CD4-positive, alpha-beta T cell treated with Interleukin-15 for 4 hours (primary cell): ENCODE results near the gene UTP3.
"Not testable (repeated sequence)": the region's sequence is repeated elsewhere in the genome, so short reads cannot be mapped to it uniquely, and the experiment has no call there.

Experiments
- DNase-seq: peaks from one replicate; pipeline ENCODE4 v3.0.0-alpha.2; 2020; ENCODE audit warnings: low spot score

Gene UTP3

DNA sequence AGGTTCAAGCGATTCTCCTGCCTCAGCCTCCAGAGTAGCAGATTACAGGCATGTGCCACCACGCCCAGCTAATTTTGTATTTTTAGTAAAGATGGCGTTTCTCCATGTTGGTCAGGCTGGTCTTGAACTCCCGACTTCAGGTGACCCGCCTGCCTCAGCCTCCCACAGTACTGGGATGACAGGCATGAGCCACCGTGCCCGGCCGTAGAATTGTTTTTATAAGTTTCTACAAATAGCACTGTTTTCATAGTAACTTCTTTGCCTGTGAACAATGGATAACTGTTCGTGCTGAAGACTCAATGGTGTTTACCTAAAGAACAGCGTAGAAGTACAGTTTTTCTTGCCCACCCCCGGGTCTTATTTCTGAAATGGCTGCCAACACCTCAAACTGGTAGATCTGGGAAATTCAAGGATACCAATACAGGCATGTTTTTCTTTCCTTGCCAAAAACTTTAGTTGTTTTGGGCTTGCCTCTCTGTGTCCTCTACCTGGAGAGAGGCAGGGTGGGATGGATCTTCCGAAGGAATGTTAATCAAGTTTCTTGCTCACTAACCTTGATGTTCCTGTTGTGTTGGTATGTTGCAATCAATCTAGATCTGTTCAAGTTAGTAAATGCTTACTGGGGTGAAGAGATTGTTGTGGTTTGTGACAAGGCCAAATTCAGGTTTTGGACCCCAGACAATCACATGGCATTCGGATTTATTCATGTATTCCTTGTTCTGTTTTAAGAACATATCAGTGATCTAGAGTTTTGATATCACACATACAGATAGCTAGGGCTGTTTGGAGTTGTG is 30.7 kb downstream of the UTP3 start:
- DNase-seq: no peak

DNA sequence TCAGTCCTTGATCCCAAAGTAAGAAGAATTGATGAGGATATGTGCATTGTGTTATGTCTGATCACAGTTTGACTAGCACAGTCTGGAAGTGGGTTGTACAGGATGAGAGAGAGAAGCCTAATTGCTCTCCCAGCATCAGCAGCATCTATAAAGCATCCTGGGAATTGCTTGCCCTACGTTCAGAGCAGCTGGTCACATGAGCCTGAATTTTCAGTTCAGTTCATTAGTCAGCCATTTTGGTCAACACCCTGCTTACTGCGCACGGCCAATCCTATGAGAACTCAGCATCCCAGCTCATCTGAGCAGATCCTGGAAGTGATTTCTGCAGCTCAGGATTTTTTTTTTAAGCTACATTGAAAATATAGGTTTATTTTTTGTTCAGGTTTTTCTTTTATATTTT is 33.4 kb downstream of the UTP3 start, which contains the start of gene RUFY3:
RUFY3 (plus strand) TSS at position 218 of the 400 bp plus-strand sequence. CDS start 610 bp downstream, outside the sequence.
- DNase-seq: no peak

DNA sequence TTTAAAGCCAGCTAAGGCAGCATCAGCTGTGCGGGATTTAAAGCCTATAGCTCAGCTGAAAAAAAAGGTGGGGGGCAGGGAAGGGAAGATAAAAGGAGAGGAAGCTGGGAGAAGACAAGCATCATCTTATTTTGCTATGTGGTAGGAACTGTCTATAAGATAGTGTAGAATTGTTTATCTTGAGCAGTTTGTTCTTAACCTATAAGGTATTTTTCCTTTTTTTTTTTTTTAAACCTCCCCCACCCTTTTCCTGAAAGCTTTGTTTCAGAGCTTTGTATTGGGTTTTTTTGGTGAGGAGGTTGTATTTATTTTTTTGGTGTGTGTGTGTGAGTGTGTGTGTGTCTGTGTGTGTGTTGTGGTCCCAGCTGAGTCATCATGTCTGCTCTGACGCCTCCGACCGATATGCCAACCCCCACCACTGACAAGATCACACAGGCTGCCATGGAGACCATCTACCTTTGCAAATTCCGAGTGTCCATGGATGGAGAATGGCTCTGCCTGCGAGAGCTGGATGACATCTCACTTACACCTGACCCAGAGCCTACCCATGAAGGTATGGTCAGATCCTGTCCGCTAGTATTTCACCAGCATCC is 34.0 kb downstream of the UTP3 start:
- DNase-seq: peak; percentile 66

DNA sequence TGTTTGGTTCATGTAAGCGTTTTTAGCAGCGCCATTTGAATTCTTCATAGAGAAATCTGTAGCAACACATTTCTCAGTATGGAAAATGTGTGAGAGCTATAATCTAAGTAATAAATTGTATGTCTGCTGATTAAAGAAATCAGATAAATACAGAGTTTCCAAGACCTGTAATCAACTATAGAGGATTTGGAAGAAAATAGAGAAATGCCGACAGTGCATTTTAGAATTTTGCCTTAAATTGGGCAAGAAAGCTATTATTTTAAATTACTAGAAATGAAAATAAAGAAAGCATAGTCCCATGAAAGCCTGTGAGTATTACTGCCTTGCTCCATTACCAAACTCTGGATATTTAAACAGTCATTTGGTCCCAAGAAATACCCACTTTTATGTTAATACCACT is 36.1 kb downstream of the UTP3 start:
- no peak for DNase-seq

DNA sequence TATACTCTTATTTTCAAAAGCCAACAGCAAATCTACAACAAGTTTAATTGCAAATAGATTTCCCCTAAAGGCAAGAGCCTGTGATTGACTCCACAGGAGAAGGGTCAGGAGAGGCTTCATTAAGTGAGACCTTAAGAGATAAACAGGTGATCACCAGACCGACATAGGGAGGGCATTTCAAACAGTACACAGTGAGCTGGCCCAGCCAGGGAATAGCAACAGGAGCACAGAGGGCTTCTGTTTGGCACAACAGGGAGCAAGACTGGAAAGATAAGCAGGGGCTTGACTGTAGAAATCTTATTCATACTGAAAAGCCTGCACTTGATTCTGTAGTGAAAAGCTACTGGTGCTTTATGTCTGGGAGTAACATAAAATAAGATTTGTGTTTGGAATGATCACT is 37.3 kb downstream of the UTP3 start:
- DNase-seq: no peak

DNA sequence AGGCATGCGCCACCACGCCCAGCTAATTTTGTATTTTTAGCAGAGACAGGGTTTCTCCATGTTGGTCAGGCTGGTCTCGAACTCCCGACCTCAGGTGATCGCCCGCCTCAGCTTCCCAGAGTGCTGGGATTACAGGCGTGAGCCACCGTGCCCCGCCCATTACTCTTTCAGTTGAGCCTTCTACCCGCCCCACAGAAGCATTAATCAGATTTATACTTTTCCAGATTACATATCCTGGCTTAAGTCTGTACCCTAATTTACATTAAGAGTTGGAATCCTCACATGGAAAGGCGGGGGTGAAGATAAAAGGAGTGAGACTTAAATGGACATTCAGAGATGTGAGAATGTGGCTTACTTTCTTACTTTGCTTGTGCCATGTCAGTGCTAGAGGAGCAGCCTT is 38.2 kb downstream of the UTP3 start:
- not testable (repeated sequence) for DNase-seq

DNA sequence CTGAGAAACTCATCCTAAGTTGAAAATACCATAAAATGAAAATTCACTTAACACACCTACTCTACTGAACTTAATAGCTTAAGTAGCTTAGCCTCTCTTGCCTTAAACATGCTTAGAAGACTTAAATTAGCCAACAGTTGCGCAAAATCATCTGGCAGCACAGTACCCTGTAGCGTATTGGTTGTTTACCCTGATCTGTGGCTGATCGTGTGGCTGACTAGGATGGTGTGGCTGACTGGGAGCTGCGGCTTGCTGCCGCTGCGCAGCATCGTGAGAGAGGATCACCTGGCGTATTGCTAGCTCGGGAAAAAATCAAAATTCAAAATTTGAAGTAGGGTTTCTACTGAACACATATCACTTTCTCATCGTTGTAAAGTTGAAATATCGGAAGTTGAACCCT is 39.8 kb downstream of the UTP3 start:
- no peak for DNase-seq

DNA sequence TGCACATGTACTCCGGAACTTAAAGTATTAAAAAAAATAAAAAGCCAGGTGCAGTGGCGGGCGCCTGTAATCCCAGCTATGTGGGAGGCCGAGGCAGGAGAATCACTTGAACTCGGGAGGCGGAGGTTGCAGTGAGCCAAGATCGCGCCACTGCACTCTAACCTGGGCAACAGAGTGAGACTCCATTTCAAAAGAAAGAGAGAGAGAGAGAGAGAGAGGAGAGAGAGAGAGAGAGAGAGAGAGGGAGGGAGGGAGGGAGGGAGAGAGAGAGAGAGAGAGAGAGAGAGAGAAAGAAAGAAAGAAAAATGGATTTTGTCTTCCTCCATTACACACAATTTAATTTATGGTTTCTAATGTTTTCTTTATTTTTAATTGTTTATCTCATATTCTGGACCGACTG is 44.5 kb downstream of the UTP3 start:
- not testable (repeated sequence) for DNase-seq

DNA sequence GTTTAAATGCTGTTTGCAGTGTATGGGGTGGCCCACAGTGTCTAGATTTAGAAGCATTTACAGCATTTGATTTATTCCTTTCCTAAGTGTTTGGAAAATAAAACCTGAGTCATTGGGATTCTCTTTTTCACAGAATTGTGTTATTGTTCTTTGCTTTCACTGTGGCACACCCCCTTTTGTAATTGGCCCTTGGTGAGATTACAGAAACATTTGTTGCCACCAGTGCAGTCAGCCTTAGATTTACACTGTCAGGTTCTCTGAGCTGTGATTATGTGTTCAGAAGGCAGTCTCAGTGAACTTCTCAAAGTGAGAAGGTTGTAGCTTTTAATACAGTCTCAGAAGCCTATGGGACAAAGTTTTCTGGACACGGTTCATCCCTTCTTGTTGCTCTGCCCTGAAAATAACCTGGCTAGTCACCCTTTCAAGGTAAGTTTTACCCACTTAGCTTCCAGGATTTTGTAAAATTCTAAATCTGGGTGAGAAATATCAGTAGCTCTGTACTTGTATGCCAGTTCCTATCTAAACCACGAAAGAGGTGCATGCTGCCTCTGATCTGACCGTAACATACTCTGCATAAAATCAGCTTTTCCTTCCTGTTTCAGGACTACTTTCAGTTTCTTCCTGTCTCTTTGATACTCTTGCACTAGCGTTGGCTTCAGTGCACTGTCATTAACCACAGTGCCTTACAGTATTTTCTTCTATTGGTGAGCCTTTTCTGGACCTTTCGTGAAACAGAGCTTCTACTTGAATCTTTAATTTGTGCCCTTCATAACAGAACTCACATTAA is 46.0 kb downstream of the UTP3 start:
- DNase-seq: peak; percentile 64

DNA sequence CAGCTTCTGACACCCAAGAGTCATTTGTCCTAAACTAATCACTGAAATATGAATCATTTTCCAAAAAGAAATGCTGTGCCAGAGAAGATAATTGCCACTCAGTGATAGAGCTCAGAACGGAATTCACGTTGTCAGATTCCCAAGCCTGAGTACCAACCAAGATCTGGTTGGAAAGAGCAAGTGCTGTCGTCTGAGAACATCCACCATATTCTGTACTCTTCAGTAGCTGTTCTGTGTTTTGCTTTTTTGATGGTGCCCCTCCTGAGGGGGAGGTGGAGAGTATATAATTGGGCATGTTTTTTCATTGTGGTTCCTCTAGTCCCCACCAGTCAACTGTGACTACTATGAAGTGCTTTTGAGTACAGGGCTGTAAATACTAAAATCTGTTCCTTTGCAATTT is 46.6 kb downstream of the UTP3 start:
- no peak for DNase-seq

DNA sequence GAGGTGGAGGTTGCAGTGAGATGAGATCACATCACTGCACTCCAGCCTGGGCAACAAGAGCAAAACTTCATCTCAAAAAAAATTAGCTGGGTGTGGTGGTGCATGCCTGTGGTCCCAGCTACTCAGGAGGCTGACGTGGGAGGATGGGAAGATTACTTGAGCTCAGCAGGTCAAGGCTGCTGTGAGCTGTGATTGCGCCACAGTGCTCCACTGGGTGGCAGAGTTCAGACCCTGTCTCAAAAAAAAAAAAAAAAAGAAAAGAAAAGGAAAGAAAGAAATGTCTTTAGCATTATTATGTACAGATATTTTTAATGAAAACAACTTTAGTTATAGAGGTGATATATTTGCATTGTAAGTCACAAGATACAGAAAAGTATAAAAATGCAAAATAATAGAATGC is 47.6 kb downstream of the UTP3 start:
- peak; percentile 37 for DNase-seq

DNA sequence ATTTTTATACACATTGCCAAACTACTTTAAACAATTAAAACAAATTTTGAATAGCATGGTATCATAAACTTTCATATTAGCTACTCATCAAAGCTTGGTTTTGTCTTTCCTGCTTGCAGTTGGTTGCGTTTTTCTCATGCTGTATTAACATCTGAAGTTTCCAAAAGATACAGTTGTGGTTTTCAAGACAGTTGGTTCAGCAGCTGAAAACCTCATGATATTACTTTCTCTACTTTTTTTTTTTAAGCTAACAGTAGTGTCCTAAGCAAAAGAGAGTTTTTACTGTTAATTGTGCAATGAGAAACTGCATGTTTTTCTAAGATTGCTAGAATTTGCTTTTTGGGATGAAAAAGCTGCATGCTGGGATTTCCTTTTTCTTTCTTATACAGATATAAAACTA is 48.7 kb downstream of the UTP3 start:
- DNase-seq: peak; percentile 20

DNA sequence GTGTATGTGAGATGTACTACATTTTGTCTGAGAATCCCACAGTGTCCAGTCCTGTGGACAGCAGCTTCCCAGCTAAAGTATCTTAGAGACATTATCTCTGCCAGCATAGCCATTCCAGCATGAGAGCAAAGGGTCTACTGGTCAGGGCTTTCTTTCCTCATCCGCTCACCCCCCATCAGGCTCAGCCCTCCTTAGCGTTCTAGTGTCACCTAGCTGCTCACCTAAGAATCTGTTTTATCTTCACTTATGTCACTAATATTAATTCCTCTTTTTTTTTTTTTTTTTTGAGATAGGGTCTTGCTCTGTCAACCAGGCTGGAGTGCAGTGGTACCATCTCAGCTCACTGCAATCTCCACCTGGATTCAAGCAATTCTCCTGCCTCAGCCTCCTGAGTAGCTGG is 49.1 kb downstream of the UTP3 start:
- DNase-seq: no peak

DNA sequence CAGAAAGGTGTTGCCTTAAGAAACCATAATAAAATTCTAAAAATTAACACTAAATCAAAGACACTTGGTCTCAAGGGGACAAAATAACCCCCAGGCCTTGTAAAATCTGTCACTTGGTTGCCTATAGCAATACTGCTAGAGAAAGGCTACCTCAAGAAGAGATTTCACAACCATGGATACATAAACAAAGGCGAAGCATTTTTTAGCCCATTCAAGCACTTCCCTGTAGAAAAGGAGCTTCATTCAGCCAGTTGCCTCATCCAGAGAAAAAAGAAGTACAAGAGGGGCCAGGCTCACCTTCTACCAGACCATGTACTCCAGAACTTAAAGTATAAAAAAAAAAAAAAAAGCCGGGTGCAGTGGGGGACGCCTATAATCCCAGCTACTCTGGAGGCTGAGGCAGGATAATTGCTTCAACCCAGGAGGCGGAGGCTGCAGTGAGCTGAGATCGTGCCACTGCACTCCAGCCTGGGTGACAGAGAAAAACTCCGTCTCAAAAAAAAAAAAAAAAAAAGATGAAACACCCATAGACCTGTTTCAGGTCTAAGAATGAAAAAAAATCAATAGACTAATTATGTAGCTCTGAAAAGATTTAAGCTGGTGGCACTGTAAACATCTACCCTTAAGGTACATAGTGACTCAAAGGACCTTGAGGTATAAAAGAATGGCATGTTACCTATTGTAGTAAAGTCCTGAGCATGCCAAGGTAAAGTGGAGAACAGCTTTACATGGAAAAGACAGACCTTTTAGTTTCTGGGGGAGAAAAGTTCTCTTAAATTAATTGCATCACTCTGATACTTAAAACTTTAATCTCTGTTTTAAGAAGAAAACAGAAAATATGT is 51.4 kb downstream of the UTP3 start:
- no peak for DNase-seq
